Right atrium auricular region (tissue), 2 donors: ENCODE data around the gene SGCD. TPM values are rescaled to one million over a fixed set of nuclear protein-coding genes. Genes with fewer than 3 reads are reported as not detected.

ENCODE experiments used
- DNase-seq: peaks from one replicate; pipeline ENCODE4 v3.0.0-alpha.2; 2019; ENCODE audit warnings: low spot score
- H3K27ac ChIP-seq, 2 donors: fragments of 200-600 bp; sonication (generic); 1 replicate in 1 of 2; 2 replicates in 1 of 2; pipeline ENCODE4 v1.5.1; 2016 to 2019
- H3K27me3 ChIP-seq, 2 donors: fragments of 200-600 bp; sonication (generic); one replicate each; pipeline versions ENCODE4 v1.5.1 to v1.6.0; 2017 to 2019
- H3K36me3 ChIP-seq: fragments of 200-600 bp; sonication (generic); one replicate; pipeline ENCODE4 v1.5.1; 2016
- H3K4me1 ChIP-seq, 2 donors: fragments of 200-600 bp; sonication (generic); one replicate each; pipeline versions ENCODE4 v1.5.1 to v1.6.0; 2017 to 2019
- H3K4me3 ChIP-seq, 2 donors: fragments of 200-600 bp; sonication (generic); 1 replicate in 1 of 2; 2 replicates in 1 of 2; pipeline ENCODE4 v1.5.1; 2017 to 2019; ENCODE audit warnings: mild to moderate bottlenecking in 1 of 2, moderate library complexity in 1 of 2
- H3K9me3 ChIP-seq, 2 donors: fragments of 200-600 bp; sonication (generic); one replicate each; pipeline ENCODE4 v1.5.1; 2019
- CTCF ChIP-seq, 2 donors: fragments of 200-600 bp; sonication (generic); IDR thresholded peaks; one replicate each; pipeline ENCODE4 v1.5.1; 2019; ENCODE audit warnings: antibody characterized with exemption in 2 of 2
- total RNA-seq, 2 donors: library from RNA; depleted of rRNA; stranded (reverse); fragments of >200 nt; gene quantifications; one replicate each; pipeline ENCODE4 v1.1.0, GENCODE V29; 2016

Gene SGCD
- total RNA-seq, 2 donors from 2014 or later: 56.2 to 85.1 TPM

GRCh38 chr5:156691572-156691971 is 364.6 kb downstream of the SGCD start:
- TF ChIP-seq CTCF (IDR thresholded peaks at IDR 0.05): no peak
- no peak overlapping the region for H3K4me3 ChIP-seq

GRCh38 chr5:156693113-156693512 is 366.1 kb downstream of the SGCD start:
- no peaks in the 10 kb centered on the region for H3K27me3 ChIP-seq
- no peaks in the 10 kb centered on the region for H3K9me3 ChIP-seq
- H3K36me3 ChIP-seq: no peaks in the 10 kb centered on the region
- H3K4me1 ChIP-seq: peaks cover 0 to 12% of the 10 kb centered on the region in 2 donors
- H3K27ac ChIP-seq: no peak overlapping the region
- H3K4me3 ChIP-seq: no peak overlapping the region
- no peak for DNase-seq
- no peak for TF ChIP-seq CTCF (IDR thresholded peaks at IDR 0.05)

More at GRCh38 chr5:156691572-156691971, 364.6 kb downstream of the SGCD start:
- H3K4me1 ChIP-seq: peaks cover 0 to 24% of the 10 kb centered on the region in 2 donors
- H3K9me3 ChIP-seq: no peaks in the 10 kb centered on the region
- H3K27me3 ChIP-seq: no peaks in the 10 kb centered on the region
- DNase-seq: no peak
- no peaks in the 10 kb centered on the region for H3K36me3 ChIP-seq
- no peak overlapping the region for H3K27ac ChIP-seq

GRCh38 chr5:156694598-156694997 is 367.6 kb downstream of the SGCD start:
- no peak for DNase-seq
- no peak overlapping the region for H3K4me3 ChIP-seq
- H3K9me3 ChIP-seq: no peaks in the 10 kb centered on the region
- no peaks in the 10 kb centered on the region for H3K27me3 ChIP-seq
- no peaks in the 10 kb centered on the region for H3K4me1 ChIP-seq
- no peak for TF ChIP-seq CTCF (IDR thresholded peaks at IDR 0.05)
- no peak overlapping the region for H3K27ac ChIP-seq
- no peaks in the 10 kb centered on the region for H3K36me3 ChIP-seq

GRCh38 chr5:156695774-156696173 is 368.8 kb downstream of the SGCD start:
- no peaks in the 10 kb centered on the region for H3K9me3 ChIP-seq
- no peaks in the 10 kb centered on the region for H3K4me1 ChIP-seq
- TF ChIP-seq CTCF (IDR thresholded peaks at IDR 0.05): no peak
- H3K27ac ChIP-seq: no peak overlapping the region
- H3K36me3 ChIP-seq: no peaks in the 10 kb centered on the region
- no peak overlapping the region for H3K4me3 ChIP-seq
- no peaks in the 10 kb centered on the region for H3K27me3 ChIP-seq
- no peak for DNase-seq

GRCh38 chr5:156698323-156698722 is 371.4 kb downstream of the SGCD start:
- no peak overlapping the region for H3K4me3 ChIP-seq
- no peaks in the 10 kb centered on the region for H3K27me3 ChIP-seq
- TF ChIP-seq CTCF (IDR thresholded peaks at IDR 0.05): no peak
- no peak for DNase-seq
- H3K9me3 ChIP-seq: no peaks in the 10 kb centered on the region
- no peaks in the 10 kb centered on the region for H3K4me1 ChIP-seq
- H3K27ac ChIP-seq: no peak overlapping the region
- no peaks in the 10 kb centered on the region for H3K36me3 ChIP-seq

GRCh38 chr5:156699147-156699546 is 372.2 kb downstream of the SGCD start:
- no peak overlapping the region for H3K27ac ChIP-seq

More at GRCh38 chr5:156699147-156699546, 372.2 kb downstream of the SGCD start:
- DNase-seq: no peak
- Histone ChIP-seq H3K9me3 (no peaks in the 10 kb centered on the region), H3K27me3 (no peaks in the 10 kb centered on the region), H3K4me3 (no peak overlapping the region), H3K4me1 (no peaks in the 10 kb centered on the region), H3K36me3 (no peaks in the 10 kb centered on the region)
- no peak for TF ChIP-seq CTCF (IDR thresholded peaks at IDR 0.05)
